Measurements from ENCODE around the gene COX8A. TPM values are rescaled to one million over a fixed set of nuclear protein-coding genes. Genes with fewer than 3 reads are reported as not detected.

Gene COX8A
- total and polyA plus RNA-seq, 2 of the 13 experiments (the other 11 are each of a cell fraction or from before 2014, with no cell fraction given) = 202 to 406 TPM

DNA sequence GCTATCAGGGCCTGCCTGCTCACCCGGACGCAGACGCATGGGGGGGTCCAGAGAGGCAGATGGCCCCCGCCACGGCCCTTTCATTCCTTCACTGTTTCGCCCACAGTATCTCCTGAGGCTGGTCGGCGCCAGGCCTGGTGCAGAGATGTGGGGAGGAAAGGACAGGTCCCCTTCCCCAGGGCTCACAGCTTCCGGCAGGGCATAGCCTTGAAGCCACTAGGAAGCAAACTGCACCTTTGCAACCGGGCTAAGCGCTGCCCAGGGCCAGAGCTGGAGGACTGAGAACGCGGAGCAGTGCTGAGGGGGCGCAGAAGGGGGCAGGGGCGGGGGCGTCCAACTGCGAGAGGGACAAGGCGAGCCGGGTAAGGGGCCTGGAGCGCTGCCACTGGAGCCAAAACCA, 41.1 kb downstream of the COX8A start:
- no peak overlapping the region for H3K4me2 ChIP-seq (ENCODE audit: low read depth, low read length)
- POLR2A ChIA-PET = no interaction called here
- no peak for ATAC-seq

More for the DNA sequence above, 41.1 kb downstream of the COX8A start:
- Histone ChIP-seq H3K36me3 (replicated peaks in 1 of 2; ENCODE audit: control insufficient read depth in 1 of 2, insufficient read depth in 2 of 2, low read length in 2 of 2) (no peaks in the 10 kb centered on the region), H4K20me1 (ENCODE audit: insufficient read depth, low read length) (0 out of 2 replicates have a peak, but pooled peaks cover 4% of the 10 kb centered on the region), H3K4me3 (replicated peaks in 1 of 3; ENCODE audit: insufficient read depth in 1 of 3, low read depth in 2 of 3, low read length in 3 of 3) (no peak overlapping the region), H3K79me2 (ENCODE audit: insufficient read depth, low read length) (no peaks in the 10 kb centered on the region), H3K27ac (ENCODE audit: extremely low read length, insufficient read depth, low read length) (no peak overlapping the region), H3K9ac (ENCODE audit: insufficient read depth, low read depth, low read length) (no peak overlapping the region), H3K27me3 (ENCODE audit: control insufficient read depth in 1 of 2, insufficient read depth in 2 of 2, low read length in 2 of 2) (no peaks in the 10 kb centered on the region), H2AFZ (ENCODE audit: low read length) (no peak overlapping the region), H3K4me1 (ENCODE audit: insufficient read depth, low read length) (no peaks in the 10 kb centered on the region), H3K9me3 (ENCODE audit: low read length) (peaks cover 6% of the 10 kb centered on the region; the same call in 1 of the 2 replicates)
- no TSS peak for BruUV-seq (replicated peaks)
- DNase-seq (ENCODE audit: low spot score) = no peak
- FAIRE-seq = no peak
- TF ChIP-seq TGIF2 (CRISPR knock-in tag; IDR thresholded peaks at IDR 0.05) (no peak), PHF5A (CRISPR knock-in tag; IDR thresholded peaks at IDR 0.05; ENCODE audit: low read depth, unreplicated experiment) (no peak), ZKSCAN1 (IDR thresholded peaks at IDR 0.05; ENCODE audit: low read length) (no peak), MAZ (IDR thresholded peaks at IDR 0.05; ENCODE audit: borderline replicate concordance, low read depth, low read length) (no peak), MAZ (CRISPR knock-in tag; IDR thresholded peaks at IDR 0.05; ENCODE audit: low read depth) (no peak), ZEB1 (IDR thresholded peaks at IDR 0.05; ENCODE audit: insufficient replicate concordance, low read depth) (no peak), ZNF605 (CRISPR knock-in tag; IDR thresholded peaks at IDR 0.05) (no peak), JUN (CRISPR knock-in tag; IDR thresholded peaks at IDR 0.05) (no peak), MYC (CRISPR knock-in tag; IDR thresholded peaks at IDR 0.05; ENCODE audit: borderline replicate concordance) (no peak), ZNF430 (CRISPR knock-in tag; IDR thresholded peaks at IDR 0.05) (no peak), GZF1 (CRISPR knock-in tag; IDR thresholded peaks at IDR 0.05) (no peak)
- TF ChIP-seq, protein P1, sequence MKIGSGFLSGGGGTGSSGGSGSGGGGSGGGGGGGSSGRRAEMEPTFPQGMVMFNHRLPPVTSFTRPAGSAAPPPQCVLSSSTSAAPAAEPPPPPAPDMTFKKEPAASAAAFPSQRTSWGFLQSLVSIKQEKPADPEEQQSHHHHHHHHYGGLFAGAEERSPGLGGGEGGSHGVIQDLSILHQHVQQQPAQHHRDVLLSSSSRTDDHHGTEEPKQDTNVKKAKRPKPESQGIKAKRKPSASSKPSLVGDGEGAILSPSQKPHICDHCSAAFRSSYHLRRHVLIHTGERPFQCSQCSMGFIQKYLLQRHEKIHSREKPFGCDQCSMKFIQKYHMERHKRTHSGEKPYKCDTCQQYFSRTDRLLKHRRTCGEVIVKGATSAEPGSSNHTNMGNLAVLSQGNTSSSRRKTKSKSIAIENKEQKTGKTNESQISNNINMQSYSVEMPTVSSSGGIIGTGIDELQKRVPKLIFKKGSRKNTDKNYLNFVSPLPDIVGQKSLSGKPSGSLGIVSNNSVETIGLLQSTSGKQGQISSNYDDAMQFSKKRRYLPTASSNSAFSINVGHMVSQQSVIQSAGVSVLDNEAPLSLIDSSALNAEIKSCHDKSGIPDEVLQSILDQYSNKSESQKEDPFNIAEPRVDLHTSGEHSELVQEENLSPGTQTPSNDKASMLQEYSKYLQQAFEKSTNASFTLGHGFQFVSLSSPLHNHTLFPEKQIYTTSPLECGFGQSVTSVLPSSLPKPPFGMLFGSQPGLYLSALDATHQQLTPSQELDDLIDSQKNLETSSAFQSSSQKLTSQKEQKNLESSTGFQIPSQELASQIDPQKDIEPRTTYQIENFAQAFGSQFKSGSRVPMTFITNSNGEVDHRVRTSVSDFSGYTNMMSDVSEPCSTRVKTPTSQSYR (CRISPR knock-in tag; IDR thresholded peaks at IDR 0.05; ENCODE audit: borderline replicate concordance) = no peak
- TF ChIP-seq, protein P2, sequence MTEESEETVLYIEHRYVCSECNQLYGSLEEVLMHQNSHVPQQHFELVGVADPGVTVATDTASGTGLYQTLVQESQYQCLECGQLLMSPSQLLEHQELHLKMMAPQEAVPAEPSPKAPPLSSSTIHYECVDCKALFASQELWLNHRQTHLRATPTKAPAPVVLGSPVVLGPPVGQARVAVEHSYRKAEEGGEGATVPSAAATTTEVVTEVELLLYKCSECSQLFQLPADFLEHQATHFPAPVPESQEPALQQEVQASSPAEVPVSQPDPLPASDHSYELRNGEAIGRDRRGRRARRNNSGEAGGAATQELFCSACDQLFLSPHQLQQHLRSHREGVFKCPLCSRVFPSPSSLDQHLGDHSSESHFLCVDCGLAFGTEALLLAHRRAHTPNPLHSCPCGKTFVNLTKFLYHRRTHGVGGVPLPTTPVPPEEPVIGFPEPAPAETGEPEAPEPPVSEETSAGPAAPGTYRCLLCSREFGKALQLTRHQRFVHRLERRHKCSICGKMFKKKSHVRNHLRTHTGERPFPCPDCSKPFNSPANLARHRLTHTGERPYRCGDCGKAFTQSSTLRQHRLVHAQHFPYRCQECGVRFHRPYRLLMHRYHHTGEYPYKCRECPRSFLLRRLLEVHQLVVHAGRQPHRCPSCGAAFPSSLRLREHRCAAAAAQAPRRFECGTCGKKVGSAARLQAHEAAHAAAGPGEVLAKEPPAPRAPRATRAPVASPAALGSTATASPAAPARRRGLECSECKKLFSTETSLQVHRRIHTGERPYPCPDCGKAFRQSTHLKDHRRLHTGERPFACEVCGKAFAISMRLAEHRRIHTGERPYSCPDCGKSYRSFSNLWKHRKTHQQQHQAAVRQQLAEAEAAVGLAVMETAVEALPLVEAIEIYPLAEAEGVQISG (CRISPR knock-in tag; IDR thresholded peaks at IDR 0.05) = no peak
- TF ChIP-seq, protein P3, sequence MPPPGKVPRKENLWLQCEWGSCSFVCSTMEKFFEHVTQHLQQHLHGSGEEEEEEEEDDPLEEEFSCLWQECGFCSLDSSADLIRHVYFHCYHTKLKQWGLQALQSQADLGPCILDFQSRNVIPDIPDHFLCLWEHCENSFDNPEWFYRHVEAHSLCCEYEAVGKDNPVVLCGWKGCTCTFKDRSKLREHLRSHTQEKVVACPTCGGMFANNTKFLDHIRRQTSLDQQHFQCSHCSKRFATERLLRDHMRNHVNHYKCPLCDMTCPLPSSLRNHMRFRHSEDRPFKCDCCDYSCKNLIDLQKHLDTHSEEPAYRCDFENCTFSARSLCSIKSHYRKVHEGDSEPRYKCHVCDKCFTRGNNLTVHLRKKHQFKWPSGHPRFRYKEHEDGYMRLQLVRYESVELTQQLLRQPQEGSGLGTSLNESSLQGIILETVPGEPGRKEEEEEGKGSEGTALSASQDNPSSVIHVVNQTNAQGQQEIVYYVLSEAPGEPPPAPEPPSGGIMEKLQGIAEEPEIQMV (CRISPR knock-in tag; IDR thresholded peaks at IDR 0.05; ENCODE audit: low read depth) = no peak
- TF ChIP-seq, protein P4, sequence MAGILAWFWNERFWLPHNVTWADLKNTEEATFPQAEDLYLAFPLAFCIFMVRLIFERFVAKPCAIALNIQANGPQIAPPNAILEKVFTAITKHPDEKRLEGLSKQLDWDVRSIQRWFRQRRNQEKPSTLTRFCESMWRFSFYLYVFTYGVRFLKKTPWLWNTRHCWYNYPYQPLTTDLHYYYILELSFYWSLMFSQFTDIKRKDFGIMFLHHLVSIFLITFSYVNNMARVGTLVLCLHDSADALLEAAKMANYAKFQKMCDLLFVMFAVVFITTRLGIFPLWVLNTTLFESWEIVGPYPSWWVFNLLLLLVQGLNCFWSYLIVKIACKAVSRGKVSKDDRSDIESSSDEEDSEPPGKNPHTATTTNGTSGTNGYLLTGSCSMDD (CRISPR knock-in tag; IDR thresholded peaks at IDR 0.05) = no peak
- CTCF ChIA-PET (ENCODE audit: low intra/inter-chr PET ratio, low total read pairs) = no interaction called here
- intact Hi-C loops (cut with micrococcal nuclease; ENCODE audit: unreplicated experiment) (no loop called here), in situ Hi-C loops (cut with HindIII; ENCODE audit: extremely low pct_ligation_motif_present, low pct_unique_long_range_greater_than_20kb) (no loop called here)
- WGBS (ENCODE audit: low lambda C conversion rate) = 74% methylated on average over 10 of the region's 20 CpGs

All from HepG2 (cell line).